Endodermal cell (in vitro differentiated cells): ENCODE measurements around the gene MRPL41. TPM values are rescaled to one million over a fixed set of nuclear protein-coding genes. Genes with fewer than 3 reads are reported as not detected.
A peak's percentile ranks its signal among the peaks of the same experiment; 100 is the strongest.

Experiments used
- DNase-seq: peaks from one replicate; pipeline ENCODE4 v3.0.0-alpha.2; 2017
- H3K27ac ChIP-seq: 2 replicates; pipeline ENCODE4 v1.5.1; 2013; ENCODE audit warnings: mild to moderate bottlenecking, low read depth, low read length, moderate library complexity
- H3K27me3 ChIP-seq: 2 replicates; pipeline ENCODE4 v1.6.1; 2013; ENCODE audit warnings: mild to moderate bottlenecking, low read length, moderate library complexity; ENCODE audit not compliant: insufficient read depth, control insufficient read depth, poor library complexity, severe bottlenecking
- H3K36me3 ChIP-seq: 2 replicates; pipeline ENCODE4 v1.7.0; 2013; ENCODE audit warnings: mild to moderate bottlenecking, low read length, moderate library complexity; ENCODE audit not compliant: control insufficient read depth, insufficient read depth
- H3K4me1 ChIP-seq: one replicate; pipeline ENCODE4 v1.7.0; 2013; ENCODE audit warnings: low read length; ENCODE audit not compliant: control insufficient read depth, insufficient read depth
- H3K4me3 ChIP-seq: 2 replicates; pipeline ENCODE4 v1.5.1; 2013; ENCODE audit warnings: mild to moderate bottlenecking, low read length, moderate library complexity
- H3K9ac ChIP-seq: 2 replicates; pipeline ENCODE4 v1.6.1; 2013; ENCODE audit warnings: mild to moderate bottlenecking, low read length, moderate library complexity; ENCODE audit not compliant: poor library complexity, severe bottlenecking; ENCODE audit errors: extremely low read depth
- H3K9me3 ChIP-seq: 2 replicates; pipeline ENCODE4 v1.6.1; 2013; ENCODE audit warnings: mild to moderate bottlenecking, low read length, moderate library complexity; ENCODE audit not compliant: control insufficient read depth
- H3K27ac Mint-ChIP-seq: 2 replicates; pipeline ENCODE4 v1.8.0; 2020; ENCODE audit warnings: mixed read lengths
- H3K27me3 Mint-ChIP-seq: 2 replicates; pipeline ENCODE4 v1.8.0; 2021; ENCODE audit warnings: mild to moderate bottlenecking, mixed read lengths; ENCODE audit not compliant: insufficient read depth
- H3K36me3 Mint-ChIP-seq: 2 replicates; pipeline ENCODE4 v1.8.0; 2020; ENCODE audit warnings: low read depth, mixed read lengths
- H3K4me1 Mint-ChIP-seq: 2 replicates; pipeline ENCODE4 v1.8.0; 2020; ENCODE audit warnings: mixed read lengths
- H3K4me3 Mint-ChIP-seq: 2 replicates; pipeline ENCODE4 v1.8.0; 2020; ENCODE audit warnings: mild to moderate bottlenecking, moderate library complexity, mixed read lengths
- H3K9me3 Mint-ChIP-seq: 2 replicates; pipeline ENCODE4 v1.8.0; 2020; ENCODE audit warnings: mild to moderate bottlenecking, mixed read lengths
- CTCF ChIP-seq: fragments of 200-600 bp; sonication (generic); conservative IDR thresholded peaks from 2 replicates; pipeline ENCODE4 v1.5.0; 2021; ENCODE audit warnings: antibody characterized with exemption, mild to moderate bottlenecking
- WGBS, 2 experiments: methylation state at CpG; one replicate each; pipeline versions ENCODE4 v1.1.5 to v1.1.7; 2013; ENCODE audit warnings: missing lambda C conversion rate in 2 of 2, mixed read lengths in 1 of 2; ENCODE audit not compliant: insufficient coverage in 1 of 2, insufficient read length in 1 of 2; 5-methylcytosine and 5-hydroxymethylcytosine counted together
- total RNA-seq, 2 donors: library from RNA; stranded (reverse); fragmentation: NEBNext Ultra II Directional in 1 of 2; extraction: Animal tissue kit (Norgen Biotek cat#: 25700) in 1 of 2; gene quantifications; 2 replicates in 1 of 2; 3 replicates in 1 of 2; pipeline ENCODE4 v1.2.1, GENCODE V29; 2021

MRPL41 gene
- total RNA-seq, 2 donors from 2014 or later = 43.7 to 49.6 TPM

GRCh38 chr9:137538058-137538457 is 13.6 kb upstream of the MRPL41 start:
- H3K4me1 ChIP-seq = no peaks in the 10 kb centered on the region
- H3K4me3 ChIP-seq = no peak overlapping the region
- H3K27ac ChIP-seq = no peak overlapping the region
- H3K36me3 ChIP-seq = no peaks in the 10 kb centered on the region
- H3K4me1 Mint-ChIP-seq = no peaks in the 10 kb centered on the region
- DNase-seq = no peak
- H3K27me3 ChIP-seq = no peaks in the 10 kb centered on the region
- TF ChIP-seq CTCF = no peak
- H3K36me3 Mint-ChIP-seq = peaks cover 5% of the 10 kb centered on the region
- H3K27me3 Mint-ChIP-seq = no peaks in the 10 kb centered on the region
- H3K9me3 ChIP-seq = no peaks in the 10 kb centered on the region
- no peak overlapping the region for H3K9ac ChIP-seq
- H3K27ac Mint-ChIP-seq = no peak overlapping the region
- peaks cover 6% of the 10 kb centered on the region for H3K9me3 Mint-ChIP-seq
- WGBS, 2 experiments = 91 to 99% methylated on average over 12 to 16 of the region's 16 CpGs
- no peak overlapping the region for H3K4me3 Mint-ChIP-seq

- Histone ChIP-seq H3K9me3 (no peaks in the 10 kb centered on the region), H3K27me3 (no peaks in the 10 kb centered on the region), H3K4me1 (no peaks in the 10 kb centered on the region), H3K27ac (peak overlapping the region; percentile 29), H3K9ac (no peak overlapping the region), H3K36me3 (no peaks in the 10 kb centered on the region), H3K4me3 (no peak overlapping the region)
- H3K27me3 Mint-ChIP-seq = no peaks in the 10 kb centered on the region
- no peak overlapping the region for H3K27ac Mint-ChIP-seq
- H3K36me3 Mint-ChIP-seq = no peaks in the 10 kb centered on the region
- H3K9me3 Mint-ChIP-seq = peaks cover under 1% of the 10 kb centered on the region
- H3K4me1 Mint-ChIP-seq = no peaks in the 10 kb centered on the region
- no peak for TF ChIP-seq CTCF
- WGBS, 2 experiments = 94 to 99% methylated on average over 17 to 18 of the region's 18 CpGs
- H3K4me3 Mint-ChIP-seq = no peak overlapping the region
- no peak for DNase-seq
Measured at GRCh38 chr9:137540536-137540935, 11.1 kb upstream of the MRPL41 start.

- Histone ChIP-seq H3K4me1 (no peaks in the 10 kb centered on the region), H3K27me3 (no peaks in the 10 kb centered on the region), H3K36me3 (no peaks in the 10 kb centered on the region), H3K4me3 (no peak overlapping the region), H3K9ac (no peak overlapping the region), H3K27ac (no peak overlapping the region), H3K9me3 (no peaks in the 10 kb centered on the region)
- H3K27me3 Mint-ChIP-seq = no peaks in the 10 kb centered on the region
- peaks cover 20% of the 10 kb centered on the region for H3K9me3 Mint-ChIP-seq
- TF ChIP-seq CTCF = no peak
- H3K4me3 Mint-ChIP-seq = no peak overlapping the region
- no peaks in the 10 kb centered on the region for H3K4me1 Mint-ChIP-seq
- H3K27ac Mint-ChIP-seq = no peak overlapping the region
- peaks cover 8% of the 10 kb centered on the region for H3K36me3 Mint-ChIP-seq
- WGBS, 2 experiments = 90 to 98% methylated on average over 18 to 20 of the region's 20 CpGs
- no peak for DNase-seq
Measured at GRCh38 chr9:137542486-137542885, 9.2 kb upstream of the MRPL41 start.
